Nephron progenitor cell (in vitro differentiated cells): ENCODE data around the gene CTNND1.

Experiments used
- DNase-seq: peaks from one replicate; pipeline ENCODE4 v3.0.0; 2021
- H3K27ac Mint-ChIP-seq: 2 replicates; pipeline ENCODE4 v1.8.0; 2021; ENCODE audit warnings: mild to moderate bottlenecking, moderate library complexity, mixed read lengths
- H3K27me3 Mint-ChIP-seq: 2 replicates; pipeline ENCODE4 v1.8.0; 2021; ENCODE audit warnings: mild to moderate bottlenecking, low read depth, mixed read lengths; ENCODE audit not compliant: poor library complexity
- H3K36me3 Mint-ChIP-seq: 2 replicates; pipeline ENCODE4 v1.8.0; 2021; ENCODE audit warnings: low read depth, mixed read lengths
- H3K4me1 Mint-ChIP-seq: 2 replicates; pipeline ENCODE4 v1.8.0; 2021; ENCODE audit warnings: mixed read lengths
- H3K4me3 Mint-ChIP-seq: 2 replicates; pipeline ENCODE4 v1.8.0; 2021; ENCODE audit warnings: mild to moderate bottlenecking, moderate library complexity, mixed read lengths
- H3K9me3 Mint-ChIP-seq: 2 replicates; pipeline ENCODE4 v1.8.0; 2021; ENCODE audit warnings: mild to moderate bottlenecking, moderate library complexity, mixed read lengths
- CTCF ChIP-seq: fragments of 200-600 bp; sonication (generic); IDR thresholded peaks from 2 replicates; pipeline ENCODE4 v1.5.0; 2021; ENCODE audit warnings: antibody characterized with exemption

CTNND1 gene

GRCh38 chr11:57758174-57758573, 3.4 kb upstream of the CTNND1 start:
- Mint-ChIP-seq H3K9me3 (no peaks in the 10 kb centered on the region), H3K27me3 (no peaks in the 10 kb centered on the region), H3K4me1 (peaks cover 12% of the 10 kb centered on the region), H3K36me3 (no peaks in the 10 kb centered on the region), H3K27ac (no peak overlapping the region), H3K4me3 (no peak overlapping the region)
- TF ChIP-seq CTCF = no peak
- DNase-seq = no peak

GRCh38 chr11:57762235-57762861, 746 bp downstream of the CTNND1 start:
- peak overlapping the region; percentile 100 for H3K4me3 Mint-ChIP-seq
- H3K4me1 Mint-ChIP-seq = peaks cover 33% of the 10 kb centered on the region
- peaks cover 20% of the 10 kb centered on the region for H3K36me3 Mint-ChIP-seq
- H3K27ac Mint-ChIP-seq = peak overlapping the region; percentile 84
- peaks cover 11% of the 10 kb centered on the region for H3K9me3 Mint-ChIP-seq
- no peak for TF ChIP-seq CTCF
- H3K27me3 Mint-ChIP-seq = no peaks in the 10 kb centered on the region
- DNase-seq = no peak

- TF ChIP-seq CTCF = no peak
- H3K9me3 Mint-ChIP-seq = peaks cover 17% of the 10 kb centered on the region
- DNase-seq = no peak
- no peaks in the 10 kb centered on the region for H3K27me3 Mint-ChIP-seq
- H3K36me3 Mint-ChIP-seq = peaks cover 33% of the 10 kb centered on the region
- H3K4me3 Mint-ChIP-seq = peak overlapping the region; percentile 100
- H3K4me1 Mint-ChIP-seq = peaks cover 33% of the 10 kb centered on the region
- H3K27ac Mint-ChIP-seq = peak overlapping the region; percentile 80
These were observed 2.0 kb downstream of the CTNND1 start for GRCh38 chr11:57763568-57763967.

- Mint-ChIP-seq H3K27me3 (no peaks in the 10 kb centered on the region), H3K9me3 (peaks cover 17% of the 10 kb centered on the region), H3K4me1 (peaks cover 33% of the 10 kb centered on the region), H3K36me3 (peaks cover 34% of the 10 kb centered on the region), H3K4me3 (peak overlapping the region; percentile 100), H3K27ac (peak overlapping the region; percentile 80)
- no peak for TF ChIP-seq CTCF
- DNase-seq = no peak
These were observed 2.4 kb downstream of the CTNND1 start for GRCh38 chr11:57764021-57764420.

- Mint-ChIP-seq H3K9me3 (peaks cover 21% of the 10 kb centered on the region), H3K4me1 (peaks cover 37% of the 10 kb centered on the region), H3K4me3 (peak overlapping the region; percentile 100), H3K36me3 (peaks cover 39% of the 10 kb centered on the region), H3K27ac (no peak overlapping the region), H3K27me3 (no peaks in the 10 kb centered on the region)
- DNase-seq = no peak
- TF ChIP-seq CTCF = no peak
These were observed 3.0 kb downstream of the CTNND1 start for GRCh38 chr11:57764566-57764965.

GRCh38 chr11:57764972-57765371, 3.4 kb downstream of the CTNND1 start:
- Mint-ChIP-seq H3K4me3 (peak overlapping the region; percentile 100), H3K36me3 (peaks cover 43% of the 10 kb centered on the region), H3K9me3 (peaks cover 25% of the 10 kb centered on the region), H3K27me3 (no peaks in the 10 kb centered on the region), H3K27ac (no peak overlapping the region), H3K4me1 (peaks cover 39% of the 10 kb centered on the region)
- no peak for DNase-seq
- no peak for TF ChIP-seq CTCF
